Heart right ventricle (tissue), 16 donors: ENCODE data around the gene GRM5. TPM values are rescaled to one million over a fixed set of nuclear protein-coding genes. Genes with fewer than 3 reads are reported as not detected.
"Not testable (repeated sequence)": the region's sequence is repeated elsewhere in the genome, so short reads cannot be mapped to it uniquely, and the experiment has no call there.

Experiments used
- ATAC-seq, 8 donors: fragments of 200-7000 bp; cut with Tn5 transposase; one replicate each; pipeline ENCODE4 v1.9.1; 2020; ENCODE audit warnings: mild to moderate bottlenecking in 8 of 8, moderate library complexity in 8 of 8, moderate number of reproducible peaks in 1 of 8
- DNase-seq, 2 donors: peaks; one replicate each; pipeline ENCODE4 v3.0.0-alpha.2; 2020
- H3K27ac ChIP-seq, 10 donors: fragments of 200-600 bp; sonication (generic) in 2 of 10; one replicate each; pipeline versions ENCODE4 v1.5.0 to v1.8.0; 2020 to 2022; ENCODE audit warnings: mild to moderate bottlenecking in 3 of 10
- H3K27me3 ChIP-seq, 7 donors: fragments of 200-600 bp; one replicate each; pipeline ENCODE4 v1.8.0; 2021 to 2022; ENCODE audit warnings: mild to moderate bottlenecking in 2 of 7
- H3K36me3 ChIP-seq, 9 donors: fragments of 200-600 bp; sonication (generic) in 1 of 9; one replicate each; pipeline versions ENCODE4 v1.5.0 to v1.8.0; 2020 to 2022; ENCODE audit warnings: mild to moderate bottlenecking in 2 of 9
- H3K4me1 ChIP-seq, 9 donors: fragments of 200-600 bp; sonication (generic) in 1 of 9; one replicate each; pipeline versions ENCODE4 v1.5.0 to v1.8.0; 2020 to 2022; ENCODE audit warnings: mild to moderate bottlenecking in 4 of 9
- H3K4me3 ChIP-seq, 10 donors: fragments of 200-600 bp; sonication (generic) in 2 of 10; one replicate each; pipeline versions ENCODE4 v1.5.0 to v1.8.0; 2020 to 2022; ENCODE audit warnings: mild to moderate bottlenecking in 7 of 10, moderate library complexity in 2 of 10
- H3K9me3 ChIP-seq, 11 donors: fragments of 200-600 bp in 10 of 11; sonication (generic) in 2 of 11; one replicate each; pipeline versions ENCODE4 v1.5.0 to v1.8.0; 2013 to 2022; ENCODE audit warnings: mild to moderate bottlenecking in 2 of 11, control low read depth in 1 of 11, moderate library complexity in 1 of 11
- WGBS, 2 donors: extraction: QIAGEN DNeasy Blood & Tissue Kit; methylation state at CpG; one replicate each; pipeline ENCODE4 v1.1.7; 2013; ENCODE audit warnings: inconsistent platforms in 1 of 2; 5-methylcytosine and 5-hydroxymethylcytosine counted together
- intact Hi-C, 10 donors: fragments of 100-400 bp; cut with DNase I; formaldehyde crosslinking; loops; one replicate each; pipeline versions ENCODE4 v1.11.1 to v1.14.2; 2022
- polyA plus RNA-seq, 2 donors: library from polyadenylated mRNA; stranded (reverse); fragments of 200-250 nt; gene quantifications; one replicate each; pipeline ENCODE4 v1.2.3, GENCODE V29; 2013
- total RNA-seq, 10 donors: library from RNA; stranded (reverse); fragmentation: NEBNext Ultra II Directional in 3 of 10; extraction: Animal tissue kit (Norgen Biotek cat#: 25700) in 3 of 10; gene quantifications; one replicate each; pipeline versions ENCODE4 v1.2.1 to v1.2.4, GENCODE V29; 2021 to 2023
- TF ChIP-seq, protein P1 (sequence below), 9 donors: fragments of 200-600 bp; sonication (generic) in 2 of 9; IDR thresholded peaks; one replicate each; pipeline versions ENCODE4 v1.5.0 to v1.8.0; 2021 to 2022; ENCODE audit warnings: antibody characterized with exemption in 9 of 9, mild to moderate bottlenecking in 5 of 9, moderate library complexity in 1 of 9
- donor health status: Arrhythmogenic right ventricular cardiomyopathy.
- donor health status: ischemic (EF 13 %, LVEDD 7.1; RV severe dilation, severe dysfunction).
- donor health status: healthy with polysubstance abuse.
- donor health status: DM: no; HTN: yes; CAD: no.
- donor health status: DM: no; HTN: no; CAD: no.
- donor health status: ischemic (EF 25% LVEDD 6.9; RV normal size, moderate dysfunction).
- donor health status: ischemic (EF 25% LVEDD 5.7; RV mildly dilated, moderate dysfunction).
- donor health status: healthy.
- donor health status: DM: yes; HTN: yes; CAD: no.
- donor health status: Ischemic cardiomyopathy.
- donor health status: ischemic (EF 35%, LVEDD 5.7; RV mildly dilated, moderate dysfunction).
- donor health status: nonischemic (EF 11% LVEDD 7.7; RV severe dilation, severe dysfunction).
- donor health status: DM: yes; HTN: yes; CAD: no.
- donor health status: PGD.
- donor health status: ischemic (EF 29% LVEDD 5.4; RV normal size, mild dysfunction).
- donor health status: nonischemic (EF 23%, LVEDD 6.1; RV moderate dilation, normal function).

The GRM5 gene
- total and polyA plus RNA-seq, 12 donors: 0.01 to 0.09 (median 0.04) TPM; not detected in 8

DNA sequence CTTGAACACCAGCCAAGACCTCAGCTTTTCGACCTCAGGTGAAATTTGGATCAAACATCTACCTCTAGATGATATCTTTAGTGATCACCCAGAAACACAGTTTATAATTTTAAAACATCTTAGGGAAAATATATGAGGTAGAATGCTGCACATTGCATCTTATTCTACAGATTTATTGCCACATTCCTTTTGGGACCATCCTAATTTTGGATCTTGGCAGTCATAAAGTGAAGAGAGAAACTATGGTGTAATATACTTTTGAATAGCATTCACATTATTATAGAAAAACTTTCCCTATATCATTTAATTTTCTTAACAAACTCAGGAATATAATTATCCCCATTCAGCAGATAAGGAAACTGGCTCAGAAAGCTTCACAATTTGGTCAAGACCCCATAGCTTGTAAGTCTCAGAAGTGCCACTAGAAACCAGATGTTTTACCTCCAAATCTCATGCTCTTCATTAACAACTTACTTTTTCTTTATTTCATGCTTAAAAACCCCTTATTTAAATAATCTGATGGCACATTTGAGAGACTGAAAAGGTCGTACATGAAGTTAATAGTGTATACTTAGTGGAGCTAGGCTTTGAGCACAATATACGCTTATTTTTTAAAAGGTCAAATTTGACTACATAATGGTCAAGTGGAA is 529.0 kb downstream of the GRM5 start:
- TF ChIP-seq, protein P1, sequence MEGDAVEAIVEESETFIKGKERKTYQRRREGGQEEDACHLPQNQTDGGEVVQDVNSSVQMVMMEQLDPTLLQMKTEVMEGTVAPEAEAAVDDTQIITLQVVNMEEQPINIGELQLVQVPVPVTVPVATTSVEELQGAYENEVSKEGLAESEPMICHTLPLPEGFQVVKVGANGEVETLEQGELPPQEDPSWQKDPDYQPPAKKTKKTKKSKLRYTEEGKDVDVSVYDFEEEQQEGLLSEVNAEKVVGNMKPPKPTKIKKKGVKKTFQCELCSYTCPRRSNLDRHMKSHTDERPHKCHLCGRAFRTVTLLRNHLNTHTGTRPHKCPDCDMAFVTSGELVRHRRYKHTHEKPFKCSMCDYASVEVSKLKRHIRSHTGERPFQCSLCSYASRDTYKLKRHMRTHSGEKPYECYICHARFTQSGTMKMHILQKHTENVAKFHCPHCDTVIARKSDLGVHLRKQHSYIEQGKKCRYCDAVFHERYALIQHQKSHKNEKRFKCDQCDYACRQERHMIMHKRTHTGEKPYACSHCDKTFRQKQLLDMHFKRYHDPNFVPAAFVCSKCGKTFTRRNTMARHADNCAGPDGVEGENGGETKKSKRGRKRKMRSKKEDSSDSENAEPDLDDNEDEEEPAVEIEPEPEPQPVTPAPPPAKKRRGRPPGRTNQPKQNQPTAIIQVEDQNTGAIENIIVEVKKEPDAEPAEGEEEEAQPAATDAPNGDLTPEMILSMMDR (IDR thresholded peaks at IDR 0.05): no peak

GRCh38 chr11:88535916-88536547 is 529.8 kb downstream of the GRM5 start:
- 42 to 54% methylated on average over 2 of the region's 2 CpGs for WGBS, 2 donors
- H3K27ac ChIP-seq: peak overlapping the region in 2 of 10 donors; percentile 12 to 52
- H3K36me3 ChIP-seq: no peaks in the 10 kb centered on the region
- no peaks in the 10 kb centered on the region for H3K9me3 ChIP-seq
- H3K4me3 ChIP-seq: no peak overlapping the region
- H3K4me1 ChIP-seq: peaks cover 0 to 16% (median 0%) of the 10 kb centered on the region in 9 donors
- intact Hi-C loops: no loop called here
- DNase-seq: no peak
- TF ChIP-seq, protein P1 (IDR thresholded peaks at IDR 0.05): no peak
- peak in 2 of 8 donors; percentile 48 to 61 for ATAC-seq
- no peaks in the 10 kb centered on the region for H3K27me3 ChIP-seq

More for the DNA sequence above, 529.0 kb downstream of the GRM5 start:
- H3K4me1 ChIP-seq: peaks cover 0 to 16% (median 0%) of the 10 kb centered on the region in 9 donors
- DNase-seq (no peak), ATAC-seq (no peak)
- H3K27me3 ChIP-seq: no peaks in the 10 kb centered on the region
- no peaks in the 10 kb centered on the region for H3K36me3 ChIP-seq
- H3K9me3 ChIP-seq: no peaks in the 10 kb centered on the region
- intact Hi-C loops: no loop called here
- no peak overlapping the region for H3K4me3 ChIP-seq
- H3K27ac ChIP-seq: peak overlapping the region in 2 of 10 donors; percentile 12 to 52
- 82 to 84% methylated on average over 3 of the region's 3 CpGs for WGBS, 2 donors

- WGBS, 2 donors: 67 to 78% methylated on average over 2 of the region's 2 CpGs
These were observed 530.5 kb downstream of the GRM5 start for GRCh38 chr11:88535266-88535665.

DNA sequence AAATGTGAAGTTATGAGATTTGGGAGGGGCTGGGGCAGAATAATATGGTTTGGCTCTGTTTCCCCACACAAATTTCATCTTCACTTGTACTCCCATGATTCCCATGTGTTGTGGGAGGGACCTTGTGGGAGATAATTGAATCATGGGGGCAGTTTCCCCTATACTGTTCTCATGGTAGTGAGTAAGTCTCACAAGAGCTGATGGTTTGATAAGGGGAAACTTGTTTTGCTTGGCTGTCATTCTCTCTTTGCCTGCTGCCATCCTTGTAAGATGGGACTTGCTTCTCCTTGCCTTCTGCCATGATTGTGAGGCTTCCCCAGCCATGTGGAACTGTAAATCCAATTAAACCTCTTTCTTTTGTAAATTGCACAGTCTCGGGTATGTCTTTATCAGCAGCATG is 531.1 kb downstream of the GRM5 start:
- DNase-seq, intact Hi-C loops, H3K4me3 ChIP-seq, H3K27ac ChIP-seq, H3K27me3 ChIP-seq, H3K9me3 ChIP-seq, H3K36me3 ChIP-seq, ATAC-seq: not testable (repeated sequence)
- peaks cover 0 to 16% (median 0%) of the 10 kb centered on the region in 9 donors for H3K4me1 ChIP-seq
- 94 to 95% methylated on average over 1 of the region's 1 CpG for WGBS, 2 donors

More at GRCh38 chr11:88535266-88535665, 530.5 kb downstream of the GRM5 start:
- Histone ChIP-seq H3K9me3 (no peaks in the 10 kb centered on the region), H3K36me3 (no peaks in the 10 kb centered on the region), H3K27me3 (no peaks in the 10 kb centered on the region), H3K27ac (peak overlapping the region in 1 of 10 donors; percentile 48), H3K4me3 (no peak overlapping the region), H3K4me1 (peaks cover 0 to 16% (median 0%) of the 10 kb centered on the region in 9 donors)
- TF ChIP-seq, protein P1 (IDR thresholded peaks at IDR 0.05): no peak
- intact Hi-C loops: no loop called here
- DNase-seq (no peak), ATAC-seq (no peak)

DNA sequence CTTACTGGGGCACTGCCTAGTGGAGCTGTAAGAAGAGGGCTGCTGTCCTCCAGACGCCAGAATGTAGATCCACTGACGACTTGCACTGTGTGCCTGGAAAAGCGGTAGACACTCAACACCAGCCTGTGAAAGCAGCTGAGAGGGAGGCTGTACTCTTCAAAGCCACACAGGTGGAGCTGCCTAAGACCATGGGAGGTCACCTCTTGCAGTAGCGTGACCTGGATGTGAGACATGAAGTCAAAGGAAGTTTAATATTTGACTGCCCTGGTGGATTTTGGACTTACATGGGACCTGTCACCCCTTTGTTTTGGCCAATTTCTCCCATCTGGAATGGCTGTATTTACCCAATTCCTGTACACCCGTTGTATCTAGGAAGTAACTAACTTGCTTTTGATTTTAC is 531.6 kb downstream of the GRM5 start:
- H3K27me3 ChIP-seq: no peaks in the 10 kb centered on the region
- peaks cover 0 to 16% (median 0%) of the 10 kb centered on the region in 9 donors for H3K4me1 ChIP-seq
- H3K9me3 ChIP-seq: no peaks in the 10 kb centered on the region
- intact Hi-C loops: no loop called here
- DNase-seq (no peak), ATAC-seq (no peak)
- WGBS, 2 donors: 94 to 95% methylated on average over 5 of the region's 5 CpGs
- H3K27ac ChIP-seq: no peak overlapping the region
- no peaks in the 10 kb centered on the region for H3K36me3 ChIP-seq
- TF ChIP-seq, protein P1 (IDR thresholded peaks at IDR 0.05): no peak
- H3K4me3 ChIP-seq: no peak overlapping the region
